CD14-positive monocyte (primary cell): ENCODE measurements around the gene TMEM179. TPM values are rescaled to one million over a fixed set of nuclear protein-coding genes. Genes with fewer than 3 reads are reported as not detected.

Experiments
- DNase-seq, 3 donors: peaks; one replicate each; pipeline ENCODE4 v3.0.0-alpha.2; 2011 to 2022
- H2AFZ ChIP-seq: 2 replicates; pipeline ENCODE4 v1.6.0; 2012; ENCODE audit warnings: mild to moderate bottlenecking, low read depth, low read length, inconsistent platforms; ENCODE audit not compliant: insufficient read depth, poor library complexity, severe bottlenecking
- H3K27ac ChIP-seq, 2 donors: 1 replicate in 1 of 2; 2 replicates in 1 of 2; pipeline ENCODE4 v1.5.1; 2012 to 2013; ENCODE audit warnings: low read length in 2 of 2, control low read depth in 1 of 2, inconsistent platforms in 1 of 2, low read depth in 1 of 2, mild to moderate bottlenecking in 1 of 2
- H3K27me3 ChIP-seq, 2 donors: one replicate each; pipeline versions ENCODE4 v1.6.0 to v1.6.1; 2011 to 2013; ENCODE audit warnings: low read length in 2 of 2; ENCODE audit not compliant: control insufficient read depth in 2 of 2, insufficient read depth in 2 of 2
- H3K36me3 ChIP-seq, 2 donors: replicated peaks in 1 of 2; 1 replicate in 1 of 2; 2 replicates in 1 of 2; pipeline versions ENCODE4 v1.5.1 to v1.6.1; 2012 to 2013; ENCODE audit warnings: low read length in 2 of 2, control low read depth in 1 of 2, inconsistent platforms in 1 of 2, mild to moderate bottlenecking in 1 of 2; ENCODE audit not compliant: insufficient read depth in 2 of 2, control insufficient read depth in 1 of 2
- H3K4me1 ChIP-seq, 2 donors: 1 replicate in 1 of 2; 2 replicates in 1 of 2; pipeline versions ENCODE4 v1.5.1 to v1.6.1; 2012 to 2013; ENCODE audit warnings: low read length in 2 of 2, control low read depth in 1 of 2, inconsistent platforms in 1 of 2, mild to moderate bottlenecking in 1 of 2, moderate library complexity in 1 of 2; ENCODE audit not compliant: insufficient read depth in 2 of 2, control insufficient read depth in 1 of 2
- H3K4me2 ChIP-seq: replicated peaks from 2 replicates; pipeline ENCODE3; 2012; ENCODE audit warnings: low read length, moderate library complexity, mild to moderate bottlenecking; ENCODE audit not compliant: poor library complexity, severe bottlenecking; ENCODE audit errors: extremely low read depth
- H3K4me3 ChIP-seq, 3 experiments: fragments of 200-600 bp in 1 of 3; sonication (generic) in 1 of 3; replicated peaks in 1 of 3; 1 replicate in 2 of 3; 2 replicates in 1 of 3; pipeline ENCODE4 v1.5.1; 2011 to 2013; ENCODE audit warnings: low read length in 3 of 3, mild to moderate bottlenecking in 3 of 3, control low read depth in 2 of 3, low read depth in 2 of 3, inconsistent platforms in 1 of 3, moderate library complexity in 1 of 3
- H3K79me2 ChIP-seq: 2 replicates; pipeline ENCODE4 v1.6.0; 2012; ENCODE audit warnings: mild to moderate bottlenecking, control low read depth, inconsistent platforms, low read length, moderate library complexity; ENCODE audit not compliant: insufficient read depth
- H3K9ac ChIP-seq: 2 replicates; pipeline ENCODE4 v1.6.0; 2017; ENCODE audit warnings: low read length, mild to moderate bottlenecking; ENCODE audit not compliant: insufficient read depth, poor library complexity, severe bottlenecking
- H3K9me3 ChIP-seq, 2 donors: replicated peaks in 1 of 2; 1 replicate in 1 of 2; 2 replicates in 1 of 2; pipeline versions ENCODE4 v1.5.1 to v1.6.1; 2012 to 2013; ENCODE audit warnings: low read length in 2 of 2, control low read depth in 1 of 2; ENCODE audit not compliant: control insufficient read depth in 1 of 2, insufficient read depth in 1 of 2
- H4K20me1 ChIP-seq: 2 replicates; pipeline ENCODE4 v1.6.0; 2012; ENCODE audit warnings: mild to moderate bottlenecking, low read length, control low read depth, moderate library complexity; ENCODE audit not compliant: insufficient read depth
- H3K27ac Mint-ChIP-seq, 7 donors: one replicate each; pipeline ENCODE4 v1.8.0; 2020; ENCODE audit warnings: mild to moderate bottlenecking in 7 of 7, mixed read lengths in 7 of 7, moderate library complexity in 6 of 7, inconsistent platforms in 2 of 7
- H3K27me3 Mint-ChIP-seq, 3 donors: one replicate each; pipeline ENCODE4 v1.8.0; 2021 to 2022; ENCODE audit warnings: low read depth in 3 of 3, mild to moderate bottlenecking in 3 of 3, mixed read lengths in 3 of 3, moderate library complexity in 3 of 3, inconsistent platforms in 1 of 3
- H3K36me3 Mint-ChIP-seq, 2 donors: one replicate each; pipeline ENCODE4 v1.8.0; 2020; ENCODE audit warnings: mixed read lengths in 2 of 2, inconsistent platforms in 1 of 2, mild to moderate bottlenecking in 1 of 2
- H3K4me1 Mint-ChIP-seq: one replicate; pipeline ENCODE4 v1.8.0; 2020; ENCODE audit warnings: mild to moderate bottlenecking, mixed read lengths
- H3K4me3 Mint-ChIP-seq, 2 donors: one replicate each; pipeline ENCODE4 v1.8.0; 2020; ENCODE audit warnings: mild to moderate bottlenecking in 2 of 2, mixed read lengths in 2 of 2, moderate library complexity in 1 of 2
- H3K9me3 Mint-ChIP-seq, 7 donors: one replicate each; pipeline ENCODE4 v1.8.0; 2020 to 2022; ENCODE audit warnings: mixed read lengths in 7 of 7, mild to moderate bottlenecking in 6 of 7, moderate library complexity in 6 of 7, inconsistent platforms in 2 of 7
- CTCF ChIP-seq: fragments of 200-600 bp; IDR thresholded peaks from one replicate; pipeline ENCODE4 v1.8.0; 2022; ENCODE audit warnings: antibody characterized with exemption, mild to moderate bottlenecking
- WGBS: methylation state at CpG from one replicate; pipeline ENCODE4 v1.1.5; 2013; ENCODE audit warnings: missing lambda C conversion rate; ENCODE audit not compliant: insufficient coverage; 5-methylcytosine and 5-hydroxymethylcytosine counted together
- intact Hi-C, 2 donors: fragments of 100-400 bp; cut with micrococcal nuclease; formaldehyde crosslinking; loops; one replicate each; pipeline versions ENCODE4 v1.15.0 to v1.15.1; 2023
- polyA plus RNA-seq, 3 donors: library from polyadenylated mRNA; depleted of rRNA in 1 of 3; unstranded in 2 of 3; stranded (reverse) in 1 of 3; fragments of 300-500 nt in 2 of 3; fragments of >200 nt in 1 of 3; fragmentation: Illumina TruSeq in 2 of 3; gene quantifications; 1 replicate in 2 of 3; 2 replicates in 1 of 3; pipeline ENCODE4 v1.2.3, GENCODE V29; 2012 to 2021

The TMEM179 gene
- polyA plus RNA-seq, 3 donors = not detected

GRCh38 chr14:104598910-104599273 lies 5.7 kb downstream of the TMEM179 start:
- H3K4me1 ChIP-seq = no peaks in the 10 kb centered on the region
- no peaks in the 10 kb centered on the region for H3K4me1 Mint-ChIP-seq

GRCh38 chr14:104598039-104598909 lies 6.3 kb downstream of the TMEM179 start:
- H3K4me2 ChIP-seq = no peak overlapping the region
- H3K36me3 ChIP-seq = no peaks in the 10 kb centered on the region
- H3K9ac ChIP-seq = no peak overlapping the region
- no peak overlapping the region for H3K27ac Mint-ChIP-seq
- TF ChIP-seq CTCF = no peak
- H3K4me3 ChIP-seq = no peak overlapping the region
- H2AFZ ChIP-seq = no peak overlapping the region
- H3K36me3 Mint-ChIP-seq = no peaks in the 10 kb centered on the region
- no peak overlapping the region for H3K4me3 Mint-ChIP-seq
- no peaks in the 10 kb centered on the region for H3K27me3 ChIP-seq
- no peaks in the 10 kb centered on the region for H3K4me1 ChIP-seq
- H3K4me1 Mint-ChIP-seq = no peaks in the 10 kb centered on the region
- intact Hi-C loops = no loop called here
- WGBS = 87% methylated on average over 22 of the region's 28 CpGs
- H3K27me3 Mint-ChIP-seq = peaks cover 7 to 12% (median 10%) of the 10 kb centered on the region in 3 donors
- H4K20me1 ChIP-seq = no peaks in the 10 kb centered on the region
- no peaks in the 10 kb centered on the region for H3K9me3 Mint-ChIP-seq
- DNase-seq = no peak
- no peaks in the 10 kb centered on the region for H3K79me2 ChIP-seq
- H3K27ac ChIP-seq = no peak overlapping the region
- H3K9me3 ChIP-seq = no peaks in the 10 kb centered on the region

More at GRCh38 chr14:104598910-104599273, 5.7 kb downstream of the TMEM179 start:
- H3K79me2 ChIP-seq = no peaks in the 10 kb centered on the region
- peaks cover 0 to under 1% (median 0%) of the 10 kb centered on the region in 7 donors for H3K9me3 Mint-ChIP-seq
- no peaks in the 10 kb centered on the region for H4K20me1 ChIP-seq
- H3K36me3 Mint-ChIP-seq = no peaks in the 10 kb centered on the region
- no peak for DNase-seq
- no peaks in the 10 kb centered on the region for H3K9me3 ChIP-seq
- no peak overlapping the region for H3K27ac Mint-ChIP-seq
- H3K4me3 Mint-ChIP-seq = no peak overlapping the region
- TF ChIP-seq CTCF = no peak
- no peaks in the 10 kb centered on the region for H3K36me3 ChIP-seq
- peaks cover 0 to 4% of the 10 kb centered on the region in 2 donors for H3K27me3 ChIP-seq
- WGBS = 95% methylated on average over 8 of the region's 12 CpGs
- H3K27ac ChIP-seq = no peak overlapping the region
- no peak overlapping the region for H2AFZ ChIP-seq
- H3K9ac ChIP-seq = no peak overlapping the region
- no peak overlapping the region for H3K4me3 ChIP-seq
- H3K4me2 ChIP-seq = no peak overlapping the region
- intact Hi-C loops = no loop called here
- H3K27me3 Mint-ChIP-seq = peaks cover 9 to 18% (median 16%) of the 10 kb centered on the region in 3 donors
